Stimulated activated CD8-positive, alpha-beta memory T cell treated with anti-CD3 and anti-CD28 coated beads, Interleukin-7, amount 100 ng/mL, for 24 hours (primary cell): Measurements from ENCODE around the gene ESR1.
"Not testable (repeated sequence)": the region's sequence is repeated elsewhere in the genome, so short reads cannot be mapped to it uniquely, and the experiment has no call there.

Experiments used
- DNase-seq: peaks from one replicate; pipeline ENCODE4 v3.0.0-alpha.2; 2020; ENCODE audit warnings: low read depth

The ESR1 gene

DNA sequence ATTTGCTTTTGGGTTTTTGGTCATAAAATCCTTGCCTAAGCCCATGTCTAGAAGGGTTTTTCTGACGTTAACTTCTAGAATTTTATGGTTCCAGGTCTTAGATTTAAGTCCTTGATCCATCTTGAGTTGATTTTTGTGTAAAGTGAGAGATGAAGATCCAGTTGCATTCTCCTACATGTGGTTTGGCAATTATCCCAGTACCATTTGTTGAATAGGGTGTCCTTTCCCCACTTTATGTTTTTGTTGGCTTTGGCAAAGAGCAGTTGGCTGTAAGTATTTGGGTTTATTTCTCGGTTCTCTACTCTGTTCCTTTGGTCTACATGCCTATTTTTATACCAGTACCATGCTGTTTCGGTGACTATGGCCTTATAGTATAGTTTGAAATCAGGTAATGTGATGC lies 86.9 kb downstream of the ESR1 start:
- not testable (repeated sequence) for DNase-seq

DNA sequence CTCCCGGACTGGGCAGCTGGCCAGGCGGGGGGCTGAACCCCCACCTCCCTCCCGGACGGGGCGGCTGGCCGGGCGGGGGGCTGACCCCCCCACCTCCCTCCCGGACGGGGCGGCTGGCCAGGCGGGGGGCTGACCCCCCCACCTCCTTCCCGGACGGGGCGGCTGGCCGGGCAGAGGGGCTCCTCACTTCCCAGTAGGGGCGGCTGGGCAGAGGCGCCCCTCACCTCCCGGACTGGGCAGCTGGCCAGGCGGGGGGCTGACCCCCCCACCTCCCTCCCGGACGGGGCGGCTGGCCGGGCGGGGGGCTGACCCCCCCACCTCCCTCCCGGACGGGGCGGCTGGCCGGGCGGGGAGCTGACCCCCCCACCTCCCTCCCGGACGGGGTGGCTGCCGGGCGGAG lies 91.7 kb downstream of the ESR1 start:
- not testable (repeated sequence) for DNase-seq

DNA sequence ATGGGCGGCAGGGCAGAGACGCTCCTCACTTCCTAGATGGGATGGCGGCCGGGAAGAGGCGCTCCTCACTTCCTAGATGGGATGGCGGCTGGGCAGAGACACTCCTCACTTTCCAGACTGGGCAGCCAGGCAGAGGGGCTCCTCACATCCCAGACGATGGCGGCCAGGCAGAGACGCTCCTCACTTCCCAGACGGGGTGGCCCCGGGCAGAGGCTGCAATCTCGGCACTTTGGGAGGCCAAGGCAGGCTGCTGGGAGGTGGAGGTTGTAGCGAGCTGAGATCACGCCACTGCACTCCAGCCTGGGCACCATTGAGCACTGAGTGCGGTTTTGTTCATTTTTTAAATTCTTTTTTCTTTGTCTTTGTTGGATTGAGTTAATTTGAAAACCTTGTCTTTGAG lies 92.3 kb downstream of the ESR1 start:
- DNase-seq, result not testable (repeated sequence)

DNA sequence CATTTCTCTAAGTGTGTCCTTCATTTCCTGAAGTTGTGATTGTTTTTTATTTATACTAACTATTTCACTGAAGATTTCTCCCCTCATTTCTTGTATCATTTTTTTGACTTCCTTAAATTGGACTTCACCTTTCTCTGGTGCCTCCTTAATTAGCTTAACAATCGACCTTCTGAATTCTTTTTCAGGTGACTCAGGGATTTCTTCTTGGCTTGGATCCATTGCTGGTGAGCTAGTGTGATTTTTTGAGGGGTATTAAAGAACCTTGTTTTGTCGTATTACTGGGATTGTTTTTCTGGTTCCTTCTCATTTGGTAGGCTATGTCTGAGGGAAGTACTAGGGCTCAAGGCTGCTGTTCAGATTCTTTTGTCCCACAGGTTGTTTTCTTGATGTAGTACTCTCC lies 92.8 kb downstream of the ESR1 start:
- no peak for DNase-seq

DNA sequence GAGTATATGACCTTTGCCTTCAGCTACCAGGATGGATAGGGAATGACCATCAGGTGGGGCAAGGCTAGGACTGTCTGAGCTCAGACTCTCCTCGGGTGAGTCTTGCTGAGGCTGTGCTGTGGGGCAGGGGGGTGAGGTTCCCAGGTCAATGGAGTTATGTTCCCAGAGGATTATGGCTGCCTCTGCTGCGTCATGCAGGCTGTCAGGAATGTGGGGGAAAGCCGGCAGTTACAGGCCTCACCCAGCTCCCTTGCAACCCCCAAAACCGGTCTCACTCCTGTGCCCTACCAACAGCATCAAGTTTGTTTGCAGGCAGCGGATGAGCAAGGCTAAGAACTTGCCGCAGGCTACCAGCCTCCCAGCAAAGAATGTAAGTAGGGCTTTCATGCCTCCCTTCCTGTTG lies 93.5 kb downstream of the ESR1 start:
- DNase-seq, result no peak

DNA sequence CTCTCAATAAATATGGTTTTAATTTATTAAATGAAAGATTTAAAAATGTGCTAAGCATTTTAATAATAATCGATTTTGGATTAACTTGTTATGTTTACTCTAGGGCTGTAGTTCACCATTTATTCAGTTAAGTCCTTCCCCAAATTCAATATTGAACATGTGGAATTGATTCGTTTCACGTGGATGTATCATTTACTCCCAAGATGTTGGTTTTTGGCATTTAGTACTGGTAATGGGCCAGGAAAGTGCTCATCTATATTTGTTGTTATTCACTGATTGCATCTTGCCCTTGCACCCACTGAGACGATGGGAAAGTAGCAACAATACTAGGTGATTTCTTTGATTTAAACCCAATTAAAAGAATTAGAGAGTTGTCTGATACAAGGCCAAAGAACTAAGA lies 97.1 kb downstream of the ESR1 start:
- no peak for DNase-seq

DNA sequence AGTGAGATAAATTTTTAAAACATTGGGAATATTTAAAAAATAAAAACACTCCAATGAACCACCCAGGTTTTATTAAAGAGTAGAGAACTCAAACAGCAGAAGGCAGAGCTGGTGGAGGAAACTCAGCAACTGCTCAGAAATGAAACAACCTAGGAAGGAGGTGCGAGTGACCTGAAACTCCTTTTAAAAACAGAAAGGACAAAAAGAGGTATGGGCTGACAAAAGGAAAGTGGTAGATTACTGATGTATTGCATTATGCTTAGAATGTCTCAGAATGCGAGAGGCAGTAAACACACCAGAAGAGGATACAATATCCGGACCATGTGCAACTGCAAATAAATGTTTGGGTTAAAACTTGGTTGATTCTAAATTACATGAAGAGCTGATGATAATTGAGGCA lies 97.6 kb downstream of the ESR1 start:
- no peak for DNase-seq

DNA sequence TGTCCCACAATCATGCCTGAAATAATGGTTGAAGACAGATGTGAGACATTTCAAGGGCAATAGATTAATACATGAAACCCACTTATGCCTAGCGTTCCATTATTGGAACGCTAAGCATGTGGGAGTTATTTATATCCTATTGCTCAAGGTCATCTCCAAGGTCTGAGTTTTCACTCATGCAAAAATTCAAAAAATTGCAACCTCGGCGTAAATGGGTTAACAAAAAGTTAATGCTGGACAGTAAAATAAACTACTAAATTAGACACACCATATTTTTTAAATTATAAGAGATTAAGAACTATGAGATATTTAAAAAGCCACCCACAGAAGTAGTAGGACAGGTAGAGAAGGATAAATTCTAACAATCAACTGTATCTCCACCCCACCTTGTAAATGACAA lies 98.4 kb downstream of the ESR1 start:
- DNase-seq, result no peak

DNA sequence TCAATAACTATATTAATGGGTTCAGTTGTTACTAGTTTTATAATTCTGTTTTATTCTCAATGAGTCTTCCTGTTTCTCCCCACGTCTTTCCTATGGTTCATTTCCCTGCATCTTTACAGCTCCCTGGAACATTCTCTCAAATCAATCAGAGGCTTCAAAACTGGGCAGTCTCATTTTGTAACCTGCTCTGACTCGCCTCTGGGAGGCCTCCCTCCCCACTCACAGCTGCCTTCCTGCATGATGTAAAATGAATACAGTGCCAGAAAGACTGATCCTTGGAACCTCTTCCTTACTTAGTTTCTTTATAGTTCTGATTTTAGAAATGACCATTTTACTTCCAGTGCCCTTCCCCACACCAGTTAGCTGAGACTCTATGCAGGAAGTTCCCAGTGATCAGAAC lies 103.9 kb downstream of the ESR1 start:
- no peak for DNase-seq

DNA sequence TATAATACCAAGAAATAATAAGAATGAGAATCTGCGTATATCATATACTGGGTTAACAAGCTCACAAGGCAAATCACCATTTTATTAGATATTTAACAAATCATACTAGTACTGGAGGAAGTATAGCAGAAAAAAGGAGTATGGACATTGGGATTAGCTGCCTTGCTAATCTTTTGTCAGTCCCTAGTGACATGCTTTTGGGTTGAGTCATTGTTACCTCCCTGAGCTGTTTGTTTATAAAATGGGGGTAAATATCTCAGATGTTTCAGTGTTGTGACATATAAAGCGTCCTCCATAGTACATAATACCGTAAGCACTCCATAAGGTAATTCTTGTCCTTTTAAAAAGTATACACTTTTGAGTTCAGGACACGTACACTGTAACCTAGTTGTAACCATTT lies 107.0 kb downstream of the ESR1 start:
- no peak for DNase-seq

DNA sequence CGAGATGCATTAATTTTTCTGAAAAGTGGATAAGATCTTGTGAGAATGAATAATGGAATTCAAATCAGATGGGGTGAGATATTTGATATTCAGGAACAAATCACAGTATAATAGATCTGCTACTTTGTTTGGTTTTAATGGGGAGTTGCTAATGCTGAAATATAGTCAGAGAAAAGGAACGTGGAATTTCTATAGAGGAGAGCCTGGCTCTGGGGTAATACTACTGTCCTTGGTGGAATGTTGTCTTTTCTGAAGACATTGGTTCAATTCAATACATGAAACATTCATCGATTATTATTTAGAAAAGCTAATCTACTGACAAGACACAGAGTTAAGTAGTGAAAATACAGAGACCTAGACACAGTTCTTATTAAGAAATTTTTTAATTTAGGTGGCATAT lies 108.6 kb downstream of the ESR1 start:
- DNase-seq, result no peak

DNA sequence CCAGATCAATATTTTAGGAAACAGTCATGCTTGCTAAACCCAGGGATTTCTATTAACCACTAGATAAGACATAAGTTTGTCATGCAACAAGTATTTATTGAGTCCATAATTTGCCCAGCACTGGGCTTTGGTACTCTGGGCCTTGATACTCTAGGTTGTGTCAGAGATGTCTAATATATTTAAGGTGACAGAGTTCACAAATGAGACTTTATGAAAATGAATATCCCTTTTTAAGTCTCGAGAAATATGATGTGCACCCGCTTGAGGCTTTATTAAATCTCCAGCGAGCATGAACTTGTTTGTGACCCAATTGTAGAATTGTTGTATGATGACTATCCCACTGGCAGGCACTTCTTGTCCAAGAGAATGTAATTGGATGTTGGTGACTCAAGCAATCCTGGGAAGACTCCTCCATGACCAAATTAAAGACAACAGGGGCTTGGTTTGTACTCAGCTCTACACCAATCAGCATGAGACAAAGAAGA lies 109.2 kb downstream of the ESR1 start:
- DNase-seq, result no peak

DNA sequence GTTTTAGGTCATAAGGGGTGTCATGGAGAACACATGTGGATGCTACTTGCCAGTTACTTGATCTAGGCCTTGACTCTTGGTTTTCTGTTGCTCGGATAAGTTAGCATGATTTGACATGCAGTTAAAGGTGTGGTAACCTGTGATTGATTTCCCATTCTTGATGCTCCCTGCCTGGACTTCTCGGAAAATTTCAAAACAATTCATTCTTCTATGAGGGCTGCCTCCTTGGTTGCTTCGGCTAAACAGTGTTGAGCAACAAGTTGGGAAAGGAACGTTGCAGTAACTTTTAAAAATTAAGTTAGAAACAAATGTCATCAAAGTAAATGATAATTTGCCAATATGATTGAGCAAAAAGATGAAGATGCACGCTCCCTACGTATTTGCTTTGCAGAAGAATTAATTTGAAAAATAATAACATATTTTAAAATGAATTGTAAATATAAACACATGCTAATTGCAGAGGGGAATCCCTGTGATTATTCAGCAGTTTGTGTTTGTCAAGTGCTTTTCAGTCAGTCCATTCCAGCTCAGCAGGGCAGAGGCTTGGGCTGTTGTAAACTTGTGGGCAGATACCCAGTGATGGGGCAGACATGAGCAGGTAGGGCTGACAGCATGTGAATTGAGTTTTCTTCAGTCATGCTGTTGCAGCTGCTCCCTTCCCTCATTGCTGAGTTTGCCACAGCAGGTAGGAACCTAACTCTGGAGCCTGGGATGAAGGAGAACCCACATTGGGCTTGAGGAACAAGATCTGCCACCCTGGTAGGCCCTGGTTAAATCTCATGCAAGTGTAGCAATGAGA lies 110.2 kb downstream of the ESR1 start:
- no peak for DNase-seq

DNA sequence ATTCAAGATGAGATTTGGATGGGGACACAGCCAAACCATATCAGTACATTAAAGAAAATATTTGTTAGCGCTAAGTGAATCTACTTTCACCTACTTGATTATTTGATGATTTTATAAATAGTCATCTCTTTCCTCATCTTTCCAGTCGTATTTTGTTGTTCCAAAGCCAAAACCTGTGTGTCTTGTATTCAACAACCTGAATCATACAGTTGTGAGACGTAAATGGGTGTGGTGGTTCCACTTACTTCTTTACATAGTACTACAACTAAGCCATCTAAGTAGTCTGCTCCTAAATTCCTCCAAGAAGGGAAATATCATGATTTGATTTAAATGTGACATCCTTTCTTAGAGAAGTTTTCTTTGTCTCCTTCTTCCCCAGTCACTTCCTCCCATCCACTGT lies 132.8 kb downstream of the ESR1 start:
- no peak for DNase-seq

DNA sequence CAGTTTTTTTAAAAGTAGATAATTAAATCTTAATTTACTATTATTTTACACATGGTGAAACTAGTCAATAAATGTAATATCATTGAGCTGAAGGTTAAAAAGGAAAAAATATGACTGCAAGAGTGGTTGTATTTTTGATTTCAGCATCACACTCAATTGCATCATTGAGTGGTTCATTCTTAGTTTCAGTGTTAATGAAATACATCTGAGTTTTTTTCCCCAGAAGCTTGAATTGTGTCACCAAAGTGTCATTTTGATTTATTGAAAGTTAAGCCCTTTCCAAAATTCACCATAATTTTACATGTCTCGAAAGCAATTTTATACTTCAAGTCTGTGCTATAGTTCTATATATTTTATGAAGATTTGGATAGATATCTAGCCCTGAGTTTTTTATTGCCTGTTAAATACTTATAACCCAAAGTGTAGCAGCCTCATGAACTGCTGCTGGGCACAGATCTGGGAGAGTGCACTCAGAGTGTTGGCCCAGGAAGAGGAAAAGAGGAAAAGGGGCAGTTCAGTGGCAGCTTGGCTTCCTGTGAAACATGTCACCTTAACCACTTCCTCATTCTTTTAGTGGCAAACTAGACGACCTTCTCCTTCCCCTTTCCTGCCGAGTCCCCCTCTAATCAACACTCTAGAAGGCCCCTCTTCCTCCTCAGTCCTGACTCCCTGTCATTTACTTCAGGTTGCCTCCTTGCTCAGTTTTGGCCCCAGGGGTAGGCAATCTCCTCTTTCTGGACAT lies 140.7 kb downstream of the ESR1 start:
- no peak for DNase-seq

DNA sequence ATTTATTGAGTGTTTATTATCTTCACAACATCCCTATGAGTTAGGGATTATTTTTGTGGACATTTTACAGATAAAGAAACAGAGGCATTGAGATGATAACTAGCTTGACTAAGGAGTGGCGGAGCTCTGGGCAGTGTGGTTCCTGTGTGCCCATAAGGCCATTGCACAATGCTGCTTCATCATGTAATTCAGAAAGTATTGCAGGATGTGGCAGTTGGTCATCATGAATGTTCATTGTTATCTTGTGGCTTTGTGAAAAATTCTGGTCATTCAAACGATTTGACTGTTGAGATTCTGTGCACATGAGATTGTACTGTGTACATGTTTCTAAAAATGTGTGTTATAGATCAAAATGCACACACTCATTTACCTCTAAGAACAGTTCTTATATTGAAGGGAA lies 150.8 kb downstream of the ESR1 start:
- no peak for DNase-seq

DNA sequence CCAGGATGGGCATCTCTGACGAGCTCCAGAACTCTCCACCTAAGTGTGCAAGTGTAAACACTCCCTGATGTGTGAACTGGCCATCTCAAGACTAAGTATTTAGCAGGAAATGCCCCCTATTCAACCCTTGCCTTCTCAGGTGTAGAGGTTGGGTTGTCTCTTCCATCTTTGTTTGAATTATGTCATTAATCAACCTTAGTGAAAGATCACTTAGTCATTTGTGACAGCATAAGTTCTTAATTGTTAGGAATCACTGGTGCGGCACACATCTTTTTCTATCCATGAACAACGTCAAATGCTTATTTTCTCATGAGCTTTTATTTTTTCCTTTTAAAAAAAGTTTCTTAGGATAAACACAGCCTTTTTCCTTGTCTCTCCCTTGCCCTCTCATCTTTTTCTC lies 151.6 kb downstream of the ESR1 start:
- DNase-seq, result no peak

DNA sequence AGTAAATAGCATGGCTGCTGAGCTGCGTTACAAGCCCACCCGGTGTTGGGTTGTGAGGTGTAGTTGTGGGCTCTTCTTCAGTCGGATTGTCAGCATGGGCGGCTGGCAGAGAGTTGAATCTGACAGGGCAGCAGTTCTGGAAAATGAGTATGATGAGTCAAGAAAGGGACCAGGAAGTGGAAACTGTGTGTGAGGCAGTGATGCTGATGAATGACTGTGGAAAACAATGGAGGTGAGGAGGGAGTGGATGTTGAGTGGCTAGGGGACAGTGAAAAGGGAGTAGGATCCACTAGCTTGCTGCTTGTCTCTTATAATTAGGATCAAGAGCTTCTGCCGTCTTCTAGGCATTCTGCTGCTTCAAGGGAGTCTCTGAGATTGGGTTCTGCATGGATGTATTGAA lies 154.3 kb downstream of the ESR1 start:
- no peak for DNase-seq

DNA sequence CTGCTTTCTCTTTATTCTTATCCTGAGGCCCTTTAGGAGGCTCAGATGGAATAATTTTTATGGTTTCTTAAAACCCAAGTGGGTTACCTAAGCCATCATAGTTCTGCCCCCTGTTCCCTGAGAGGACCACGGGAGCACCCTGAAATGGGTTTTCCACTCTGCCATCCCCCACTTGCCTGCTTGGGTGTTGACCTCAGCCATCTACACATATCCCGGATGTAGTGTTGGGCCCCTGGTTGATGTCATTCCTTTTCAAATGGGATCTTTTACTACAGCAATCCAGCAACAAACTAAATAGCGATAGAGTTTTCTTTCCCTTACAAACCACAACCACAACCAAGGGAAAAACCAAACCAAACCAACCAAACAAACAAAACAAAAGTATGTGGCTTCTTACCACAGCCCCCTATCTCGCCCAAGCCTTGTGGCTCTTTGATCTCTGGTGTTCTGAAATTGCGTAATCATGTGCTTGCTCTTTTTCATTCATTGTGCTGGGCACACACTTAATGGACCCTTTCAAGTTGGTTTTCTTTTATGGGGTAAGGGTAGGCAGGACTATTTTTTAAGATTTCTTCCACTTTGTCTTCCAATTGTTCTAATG lies 154.9 kb downstream of the ESR1 start:
- DNase-seq, result no peak

DNA sequence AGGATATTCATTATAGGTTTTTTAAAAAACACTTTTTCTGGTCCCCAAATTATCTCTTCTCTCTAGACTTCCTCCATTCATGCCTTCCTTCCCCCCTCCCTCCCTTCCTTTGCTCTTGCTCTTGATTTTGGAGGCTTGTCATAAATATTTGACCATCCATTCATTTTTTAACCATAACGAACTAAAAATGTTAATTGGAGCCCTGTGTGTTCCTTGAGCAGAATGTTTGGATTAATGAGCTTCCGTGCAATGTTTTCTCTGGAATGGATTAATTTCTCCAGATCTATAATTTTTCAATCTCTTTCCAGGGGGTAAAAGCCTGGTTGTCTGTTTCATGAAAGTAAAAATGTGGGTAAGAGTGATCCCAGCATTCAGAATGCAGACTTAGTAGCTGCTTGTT lies 155.5 kb downstream of the ESR1 start:
- DNase-seq, result no peak

DNA sequence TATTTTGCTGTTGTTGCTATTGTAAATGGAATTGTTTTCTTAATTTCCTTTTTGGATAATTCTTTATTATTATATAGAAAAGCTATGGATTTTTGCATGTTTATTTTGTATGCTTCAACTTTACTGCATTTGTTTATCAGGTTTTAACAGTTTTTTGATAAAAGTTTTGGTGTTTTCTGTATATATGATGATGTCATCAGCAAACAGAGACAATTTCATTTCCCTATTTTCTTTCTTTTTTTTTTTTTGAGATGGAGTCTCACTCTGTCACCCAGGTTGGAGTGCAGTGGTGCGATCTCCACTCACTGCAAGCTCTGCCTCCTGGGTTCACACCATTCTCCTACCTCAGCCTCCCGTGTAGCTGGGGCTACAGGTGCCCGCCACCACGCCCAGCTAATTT lies 156.9 kb downstream of the ESR1 start:
- DNase-seq, result not testable (repeated sequence)

DNA sequence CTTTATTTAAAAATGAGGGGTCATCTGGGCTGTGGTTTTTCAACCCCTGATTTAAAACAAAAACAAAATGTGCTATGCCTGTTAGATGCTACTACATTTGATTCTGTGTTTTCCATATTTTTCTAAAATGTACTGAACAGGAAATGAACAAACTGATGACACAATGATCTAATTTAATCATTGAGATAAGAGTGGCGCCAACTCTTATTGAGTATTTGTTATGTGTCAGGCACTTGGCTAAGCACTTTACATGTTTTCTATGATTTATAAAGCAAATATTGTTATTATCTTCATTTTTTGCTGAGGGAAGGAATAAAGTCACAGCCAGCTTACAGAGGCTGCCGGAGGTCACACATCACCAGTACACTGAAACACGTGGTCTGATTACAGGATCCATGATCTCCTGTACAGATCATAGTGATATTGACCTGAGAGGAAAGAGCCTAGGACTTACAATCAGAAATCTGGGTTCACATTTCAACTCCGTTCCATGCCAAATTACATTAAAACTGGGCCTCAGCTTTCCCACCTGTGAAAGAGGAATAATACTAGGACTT lies 166.7 kb downstream of the ESR1 start:
- no peak for DNase-seq

DNA sequence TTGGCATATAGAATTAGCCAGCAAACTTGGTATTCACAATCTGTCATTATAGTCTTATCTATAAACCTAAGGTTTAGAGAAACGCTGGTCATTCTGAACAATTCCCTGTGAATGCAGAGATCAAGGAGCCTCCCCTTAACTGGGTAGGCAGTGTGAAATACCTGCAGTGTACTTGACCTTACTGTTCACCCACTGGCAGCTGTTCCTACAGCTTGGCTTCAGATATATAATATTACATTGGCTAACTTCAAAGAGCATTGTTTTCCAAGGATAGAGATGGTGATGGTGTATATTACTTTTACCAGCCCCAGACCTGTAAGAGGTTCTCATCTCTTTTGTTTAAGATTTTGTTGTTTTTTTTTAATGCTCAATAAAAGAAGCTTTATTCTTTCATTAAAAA lies 168.3 kb downstream of the ESR1 start:
- DNase-seq, result no peak
